H1 (cell line): Measurements from ENCODE around the gene PRRC2C. TPM values are rescaled to one million over a fixed set of nuclear protein-coding genes. Genes with fewer than 3 reads are reported as not detected.

Source experiments
- CTCF ChIA-PET: fragments of 300-600 bp; sonication (Branson Sonifier 250); formaldehyde crosslinking; loops from one replicate; lab custom pipeline; 2021; ENCODE audit not compliant: partially characterized antibody; lab: Charles Lee
- POLR2A ChIA-PET: fragments of 300-600 bp; sonication (Branson Sonifier 250); formaldehyde crosslinking; loops from one replicate; lab custom pipeline; 2021; ENCODE audit warnings: inconsistent platforms; ENCODE audit not compliant: partially characterized antibody; lab: Charles Lee
- DNase-seq, 2 experiments: peaks; one replicate each; pipeline versions ENCODE4 v3.0.0 to v3.0.0-alpha.2; 2010 to 2022; ENCODE audit warnings: low spot score in 2 of 2, low read depth in 1 of 2, mixed read lengths in 1 of 2
- FAIRE-seq: peaks from 2 replicates; lab custom pipeline; 2011; peaks lifted over from hg19 to GRCh38; lab: Jason Lieb, UNC
- H2AFZ ChIP-seq: 2 replicates; pipeline ENCODE4 v1.8.1; 2012; ENCODE audit warnings: low read length, inconsistent platforms
- H2AK5ac ChIP-seq: 2 replicates; pipeline ENCODE4 v1.6.1; 2013; ENCODE audit warnings: low read depth, low read length
- H2BK120ac ChIP-seq: replicated peaks from 2 replicates; pipeline ENCODE3; 2013; ENCODE audit warnings: low read depth, low read length, inconsistent platforms
- H2BK12ac ChIP-seq: 2 replicates; pipeline ENCODE4 v1.6.1; 2013; ENCODE audit warnings: low read depth, low read length
- H2BK15ac ChIP-seq: 2 replicates; pipeline ENCODE4 v1.6.1; 2013; ENCODE audit warnings: low read length
- H2BK20ac ChIP-seq: 2 replicates; pipeline ENCODE4 v1.6.1; 2013; ENCODE audit warnings: low read length
- H2BK5ac ChIP-seq: 2 replicates; pipeline ENCODE4 v1.6.1; 2013; ENCODE audit warnings: low read depth, low read length
- H3K14ac ChIP-seq: 2 replicates; pipeline ENCODE4 v1.6.1; 2013; ENCODE audit warnings: inconsistent platforms; ENCODE audit not compliant: insufficient read length
- H3K18ac ChIP-seq: 2 replicates; pipeline ENCODE4 v1.6.1; 2013; ENCODE audit warnings: low read length; ENCODE audit errors: extremely low read depth
- H3K23ac ChIP-seq: 2 replicates; pipeline ENCODE4 v1.6.1; 2013; ENCODE audit warnings: inconsistent platforms; ENCODE audit not compliant: insufficient read length
- H3K23me2 ChIP-seq: 2 replicates; pipeline ENCODE4 v1.6.1; 2013; ENCODE audit warnings: low read depth, low read length
- H3K27ac ChIP-seq: 2 replicates; pipeline ENCODE4 v1.6.1; 2011; ENCODE audit warnings: low read depth, low read length, inconsistent platforms
- H3K27me3 ChIP-seq, 4 experiments: replicated peaks in 1 of 4; 1 replicate in 1 of 4; 2 replicates in 3 of 4; pipeline versions ENCODE4 v1.6.1 to v1.8.1; 2011 to 2013; ENCODE audit warnings: low read length in 3 of 4, mild to moderate bottlenecking in 3 of 4, inconsistent platforms in 2 of 4, mixed read lengths in 2 of 4, moderate library complexity in 1 of 4; ENCODE audit not compliant: control insufficient read depth in 3 of 4, insufficient read depth in 3 of 4; ENCODE audit errors: extremely low read depth in 1 of 4
- H3K36me3 ChIP-seq, 4 experiments: 2 replicates each; pipeline versions ENCODE4 v1.6.1 to v1.8.1; 2011 to 2013; ENCODE audit warnings: mild to moderate bottlenecking in 4 of 4, low read length in 3 of 4, moderate library complexity in 2 of 4, control low read depth in 1 of 4, inconsistent platforms in 1 of 4; ENCODE audit not compliant: insufficient read depth in 4 of 4, control insufficient read depth in 2 of 4
- H3K4ac ChIP-seq: replicated peaks from 2 replicates; pipeline ENCODE3; 2013; ENCODE audit warnings: low read length, low read depth, mixed read lengths, inconsistent platforms; ENCODE audit not compliant: insufficient read length
- H3K4me1 ChIP-seq, 4 experiments: replicated peaks in 1 of 4; 1 replicate in 1 of 4; 2 replicates in 3 of 4; pipeline versions ENCODE4 v1.6.1 to v1.8.1; 2011 to 2013; ENCODE audit warnings: low read length in 3 of 4, inconsistent platforms in 2 of 4, mixed read lengths in 1 of 4; ENCODE audit not compliant: insufficient read depth in 4 of 4, control insufficient read depth in 3 of 4
- H3K4me2 ChIP-seq, 2 experiments: 2 replicates each; pipeline versions ENCODE4 v1.6.1 to v1.8.1; 2011 to 2013; ENCODE audit warnings: low read depth in 2 of 2, low read length in 2 of 2, control low read depth in 1 of 2, inconsistent platforms in 1 of 2, mild to moderate bottlenecking in 1 of 2; ENCODE audit not compliant: insufficient read depth in 1 of 2
- H3K4me3 ChIP-seq, 4 experiments: fragments of 200-600, 300-600 bp in 1 of 4; sonication (generic), shearing (Covaris generic), sonication (Bioruptor Twin) in 1 of 4; 2 replicates each; pipeline versions ENCODE4 v1.5.1 to v1.8.1; 2011 to 2016; ENCODE audit warnings: low read length in 4 of 4, low read depth in 3 of 4, control low read depth in 2 of 4, inconsistent platforms in 2 of 4, mild to moderate bottlenecking in 2 of 4, mixed read lengths in 1 of 4, moderate library complexity in 1 of 4; ENCODE audit not compliant: insufficient read depth in 2 of 4; ENCODE audit errors: extremely low read depth in 1 of 4
- H3K56ac ChIP-seq: replicated peaks from 2 replicates; pipeline ENCODE3; 2013; ENCODE audit warnings: low read depth, mild to moderate bottlenecking, mixed read lengths, low read length, inconsistent platforms; ENCODE audit not compliant: insufficient read length
- H3K79me1 ChIP-seq: 2 replicates; pipeline ENCODE4 v1.6.1; 2013; ENCODE audit warnings: low read depth, low read length, control low read depth
- H3K79me2 ChIP-seq, 2 experiments: 2 replicates each; pipeline versions ENCODE4 v1.6.1 to v1.8.1; 2012 to 2013; ENCODE audit warnings: low read length in 2 of 2, mild to moderate bottlenecking in 2 of 2, inconsistent platforms in 1 of 2; ENCODE audit not compliant: insufficient read depth in 2 of 2, control insufficient read depth in 1 of 2
- H3K9ac ChIP-seq, 4 experiments: replicated peaks in 1 of 4; 1 replicate in 1 of 4; 2 replicates in 3 of 4; pipeline versions ENCODE4 v1.6.1 to v1.8.1; 2011 to 2013; ENCODE audit warnings: low read depth in 3 of 4, low read length in 3 of 4, control low read depth in 2 of 4, mild to moderate bottlenecking in 2 of 4, moderate library complexity in 2 of 4, inconsistent platforms in 1 of 4; ENCODE audit errors: extremely low read depth in 1 of 4
- H3K9me3 ChIP-seq, 2 experiments: 2 replicates each; pipeline versions ENCODE4 v1.6.1 to v1.8.1; 2012 to 2013; ENCODE audit warnings: mild to moderate bottlenecking in 2 of 2, moderate library complexity in 2 of 2, control low read depth in 1 of 2, inconsistent platforms in 1 of 2, low read depth in 1 of 2, low read length in 1 of 2, mixed read lengths in 1 of 2; ENCODE audit not compliant: insufficient read depth in 2 of 2
- H4K20me1 ChIP-seq, 2 experiments: replicated peaks in 1 of 2; 2 replicates each; pipeline versions ENCODE3 to v1.8.1; 2011 to 2013; ENCODE audit warnings: inconsistent platforms in 2 of 2, low read length in 2 of 2, mild to moderate bottlenecking in 1 of 2; ENCODE audit not compliant: insufficient read depth in 2 of 2, control insufficient read depth in 1 of 2
- H4K5ac ChIP-seq: 2 replicates; pipeline ENCODE4 v1.6.1; 2013; ENCODE audit warnings: low read length, low read depth, mixed read lengths, inconsistent platforms; ENCODE audit not compliant: insufficient read length
- H4K8ac ChIP-seq: 2 replicates; pipeline ENCODE4 v1.8.0; 2013; ENCODE audit warnings: mild to moderate bottlenecking, moderate library complexity, low read length, inconsistent platforms; ENCODE audit not compliant: insufficient read depth; ENCODE audit errors: extremely low read depth
- H4K91ac ChIP-seq: replicated peaks from 2 replicates; pipeline ENCODE3; 2013; ENCODE audit warnings: low read length, mixed read lengths, inconsistent platforms; ENCODE audit not compliant: insufficient read length
- GABPA ChIP-seq: IDR thresholded peaks from 2 replicates; pipeline ENCODE4 v1.6.1; 2011; ENCODE audit warnings: mild to moderate bottlenecking, low read length, moderate library complexity, borderline replicate concordance; ENCODE audit not compliant: insufficient read depth
- SIN3A ChIP-seq, 2 experiments: IDR thresholded peaks in 1 of 2; conservative IDR thresholded peaks in 1 of 2; 2 replicates each; pipeline ENCODE4 v1.6.1; 2011 to 2012; ENCODE audit warnings: low read length in 2 of 2, improper control_type of control experiment in 1 of 2, low read depth in 1 of 2, mild to moderate bottlenecking in 1 of 2
- SIRT6 ChIP-seq: IDR thresholded peaks from one replicate; pipeline ENCODE4 v1.7.1; 2012; ENCODE audit warnings: low read length, inconsistent platforms
- WGBS, 2 experiments: shearing (Covaris generic) in 1 of 2; methylation state at CpG; one replicate each; pipeline versions ENCODE4 v1.1.6 to v1.1.7; 2013 to 2015; ENCODE audit warnings: low lambda C conversion rate in 2 of 2, mixed read lengths in 2 of 2, inconsistent platforms in 1 of 2, low coverage in 1 of 2, missing lambda C conversion rate in 1 of 2; ENCODE audit not compliant: insufficient replicate concordance in 2 of 2, insufficient coverage in 1 of 2, insufficient read length in 1 of 2; ENCODE audit errors: extremely low coverage in 1 of 2, missing lambda C conversion rate in 1 of 2; 5-methylcytosine and 5-hydroxymethylcytosine counted together
- polyA plus RNA-seq, 7 experiments: library from polyadenylated mRNA; depleted of rRNA in 3 of 7; stranded (reverse) in 5 of 7; unstranded in 2 of 7; fragments of >200 nt in 5 of 7; fragments of 200-250 nt in 2 of 7; gene quantifications; 1 replicate in 5 of 7; 2 replicates in 1 of 7; 4 replicates in 1 of 7; pipeline versions ENCODE4 v1.2.1 to v1.2.3, GENCODE V29; 2011 to 2013; ENCODE audit warnings: missing spikeins in 2 of 7, mixed read lengths in 2 of 7
- total RNA-seq: library from RNA; stranded (reverse); fragmentation: NEBNext Ultra II Directional; extraction: Animal tissue kit (Norgen Biotek cat#: 25700); gene quantifications from 2 replicates; pipeline ENCODE4 v1.2.1, GENCODE V29; 2021
- TF ChIP-seq, protein P1 (sequence below): IDR thresholded peaks from 2 replicates; pipeline ENCODE4 v1.6.1; 2011; ENCODE audit warnings: low read length, improper control_type of control experiment

PRRC2C gene
- total and polyA plus RNA-seq, 2 of the 8 experiments (the other 6 are each of a cell fraction or from before 2014, with no cell fraction given) = 125 to 264 TPM

DNA sequence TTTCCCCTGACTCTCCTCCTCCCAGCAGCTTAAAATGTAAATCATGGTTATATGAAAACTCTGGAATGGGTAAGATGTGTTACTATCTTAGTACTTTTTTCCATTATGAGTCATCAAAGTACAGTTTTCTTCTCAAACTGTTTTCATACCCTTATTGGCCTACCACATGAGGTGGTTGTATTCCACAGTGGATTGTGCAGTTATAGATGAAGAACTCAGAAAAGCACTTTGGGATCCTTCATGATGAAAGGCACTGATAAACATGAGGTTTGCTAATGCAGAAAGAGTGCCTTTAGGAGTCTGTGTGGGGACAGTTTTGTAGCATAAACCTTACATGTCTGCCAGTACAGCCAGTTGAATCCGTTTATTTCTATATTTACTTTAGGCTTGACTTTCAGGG, 104.7 kb downstream of the PRRC2C start:
- FAIRE-seq = no peak

More for the DNA sequence above, 104.7 kb downstream of the PRRC2C start:
- Histone ChIP-seq H2BK15ac (no peak overlapping the region), H4K20me1 (no peaks in the 10 kb centered on the region), H3K23ac (no peak overlapping the region), H3K4me2 (no peak overlapping the region), H3K4ac (no peak overlapping the region), H2BK120ac (no peak overlapping the region), H2BK5ac (no peak overlapping the region), H4K5ac (no peak overlapping the region), H2AFZ (no peak overlapping the region), H3K18ac (no peak overlapping the region), H3K9ac (no peak overlapping the region), H2BK20ac (no peak overlapping the region), H3K4me3 (no peak overlapping the region), H4K91ac (no peak overlapping the region), H3K14ac (no peak overlapping the region), H3K27me3 (no peaks in the 10 kb centered on the region), H2BK12ac (no peak overlapping the region), H3K56ac (no peak overlapping the region), H3K36me3 (peaks cover 32 to 81% (median 65%) of the 10 kb centered on the region in 4 experiments), H3K27ac (no peak overlapping the region), H4K8ac (no peak overlapping the region), H3K4me1 (no peaks in the 10 kb centered on the region), H3K79me1 (no peaks in the 10 kb centered on the region), H3K23me2 (no peaks in the 10 kb centered on the region), H3K9me3 (no peaks in the 10 kb centered on the region), H3K79me2 (no peaks in the 10 kb centered on the region), H2AK5ac (no peak overlapping the region)
- ChIA-PET CTCF (interaction anchor here (1.0 kb wide), 1 partner anchor 13 kb away, joined by 3 read pairs; no protein-coding TSS in a partner anchor), POLR2A (no interaction called here)
- 85% methylated on average over 1 of the region's 1 CpG; no CpG with 5 or more reads in 1 of the 2 experiments for WGBS, 2 experiments
- TF ChIP-seq SIRT6 (no peak), SIN3A (conservative IDR thresholded peaks at IDR 0.05 in 1 of 2, IDR thresholded peaks at IDR 0.05 in 1 of 2; ENCODE audit: low read depth in 1 of 2, low read length in 2 of 2) (no peak), GABPA (no peak)
- TF ChIP-seq, protein P1, sequence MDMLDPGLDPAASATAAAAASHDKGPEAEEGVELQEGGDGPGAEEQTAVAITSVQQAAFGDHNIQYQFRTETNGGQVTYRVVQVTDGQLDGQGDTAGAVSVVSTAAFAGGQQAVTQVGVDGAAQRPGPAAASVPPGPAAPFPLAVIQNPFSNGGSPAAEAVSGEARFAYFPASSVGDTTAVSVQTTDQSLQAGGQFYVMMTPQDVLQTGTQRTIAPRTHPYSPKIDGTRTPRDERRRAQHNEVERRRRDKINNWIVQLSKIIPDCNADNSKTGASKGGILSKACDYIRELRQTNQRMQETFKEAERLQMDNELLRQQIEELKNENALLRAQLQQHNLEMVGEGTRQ = no peak
- no peak for DNase-seq
